AG04450 (cell line): ENCODE data around the gene TMEM131L. TPM values are rescaled to one million over a fixed set of nuclear protein-coding genes. Genes with fewer than 3 reads are reported as not detected.
A peak's percentile ranks its signal among the peaks of the same experiment; 100 is the strongest.

Experiments
- CTCF ChIA-PET: fragments of 300-600, 350-600 bp; formaldehyde crosslinking; extraction: SDS; loops from one replicate; lab custom pipeline; 2022; ENCODE audit warnings: antibody characterized with exemption, inconsistent platforms; lab: Charles Lee
- POLR2A ChIA-PET: fragments of 350-600 bp; formaldehyde crosslinking; extraction: SDS; loops from one replicate; lab custom pipeline; 2021; ENCODE audit warnings: antibody characterized with exemption, inconsistent platforms; lab: Yijun Ruan, JAX
- DNase-seq: peaks from one replicate; pipeline ENCODE4 v3.0.0-alpha.2; 2011; ENCODE audit warnings: low read depth, low spot score
- H3K27ac ChIP-seq: one replicate; pipeline ENCODE4 v1.5.1; 2012; ENCODE audit warnings: low read depth, low read length, control low read depth
- H3K27me3 ChIP-seq: one replicate; pipeline ENCODE4 v1.6.0; 2012; ENCODE audit warnings: low read length; ENCODE audit not compliant: control insufficient read depth, insufficient read depth
- H3K4me3 ChIP-seq: 2 replicates; pipeline ENCODE4 v1.5.1; 2011; ENCODE audit warnings: mild to moderate bottlenecking, low read depth, low read length, control low read depth
- H3K9me3 ChIP-seq: 2 replicates; pipeline ENCODE4 v1.5.1; 2012; ENCODE audit warnings: low read length; ENCODE audit not compliant: control insufficient read depth, insufficient read depth
- CTCF ChIP-seq: IDR thresholded peaks from 2 replicates; pipeline ENCODE4 v1.5.1; 2011; ENCODE audit warnings: low read depth, low read length, control low read depth, inconsistent platforms
- polyA plus RNA-seq: library from polyadenylated mRNA; depleted of rRNA; stranded (reverse); fragments of >200 nt; gene quantifications from 2 replicates; pipeline ENCODE4 v1.2.3, GENCODE V29; 2011

Gene TMEM131L
- polyA plus RNA-seq, 1 experiment, result 15.5 TPM

GRCh38 chr4:153541456-153542096, 75.4 kb downstream of the TMEM131L start:
- Histone ChIP-seq H3K4me3 (no peak overlapping the region), H3K27me3 (no peaks in the 10 kb centered on the region), H3K9me3 (no peaks in the 10 kb centered on the region), H3K27ac (peak overlapping the region; percentile 63)
- DNase-seq, result peak; percentile 78
- CTCF ChIA-PET, result interaction anchor here (0.7 to 2.4 kb wide), 6 partner anchors 10 to 55 kb away, joined by 3 to 21 read pairs (median 4); no protein-coding TSS in a partner anchor
- POLR2A ChIA-PET, result interaction anchor here (0.6 to 1.4 kb wide), 6 partner anchors 14 to 76 kb away, joined by 3 to 6 read pairs (median 3); partner anchors contain the start of gene TMEM131L
- peak; percentile 39 for TF ChIP-seq CTCF

GRCh38 chr4:153542131-153542530, 76.0 kb downstream of the TMEM131L start:
- Histone ChIP-seq H3K27me3 (no peaks in the 10 kb centered on the region), H3K27ac (peak overlapping the region; percentile 63), H3K4me3 (no peak overlapping the region), H3K9me3 (no peaks in the 10 kb centered on the region)
- ChIA-PET POLR2A (interaction anchor here (0.6 to 1.4 kb wide), 6 partner anchors 13 to 76 kb away, joined by 3 to 6 read pairs (median 3); partner anchors contain the start of gene TMEM131L), CTCF (interaction anchor here (0.7 to 2.4 kb wide), 5 partner anchors 11 to 32 kb away, joined by 3 to 21 read pairs (median 3); no protein-coding TSS in a partner anchor)
- TF ChIP-seq CTCF, result no peak
- DNase-seq, result no peak

GRCh38 chr4:153542834-153543233, 76.7 kb downstream of the TMEM131L start:
- ChIA-PET POLR2A (interaction anchor here (1.1 kb wide), 1 partner anchor 44 kb away, joined by 3 read pairs; no protein-coding TSS in a partner anchor), CTCF (interaction anchor here (0.5 to 1.1 kb wide), 2 partner anchors 10 to 199 kb away, joined by 4 to 6 read pairs; no protein-coding TSS in a partner anchor)
- no peak overlapping the region for H3K27ac ChIP-seq
- no peaks in the 10 kb centered on the region for H3K27me3 ChIP-seq
- no peak overlapping the region for H3K4me3 ChIP-seq
- H3K9me3 ChIP-seq, result no peaks in the 10 kb centered on the region
- no peak for DNase-seq
- no peak for TF ChIP-seq CTCF

GRCh38 chr4:153543351-153543750, 77.2 kb downstream of the TMEM131L start:
- no peak for TF ChIP-seq CTCF
- POLR2A ChIA-PET, result no interaction called here
- no peak for DNase-seq

GRCh38 chr4:153545822-153546221, 79.7 kb downstream of the TMEM131L start:
- Histone ChIP-seq H3K9me3 (no peaks in the 10 kb centered on the region), H3K27ac (no peak overlapping the region), H3K27me3 (no peaks in the 10 kb centered on the region), H3K4me3 (no peak overlapping the region)
- DNase-seq, result no peak
- CTCF ChIA-PET, result interaction anchor here (0.6 to 2.1 kb wide), 4 partner anchors 10 to 202 kb away, joined by 4 to 7 read pairs (median 6); partner anchors contain the start of gene MND1
- TF ChIP-seq CTCF, result no peak
- POLR2A ChIA-PET, result interaction anchor here (1.3 kb wide), 1 partner anchor 192 kb away, joined by 8 read pairs; no protein-coding TSS in a partner anchor

More at GRCh38 chr4:153543351-153543750, 77.2 kb downstream of the TMEM131L start:
- no peaks in the 10 kb centered on the region for H3K27me3 ChIP-seq
- CTCF ChIA-PET, result interaction anchor here (1.1 kb wide), 1 partner anchor 10 kb away, joined by 6 read pairs; no protein-coding TSS in a partner anchor
- H3K9me3 ChIP-seq, result no peaks in the 10 kb centered on the region
- no peak overlapping the region for H3K4me3 ChIP-seq
- no peak overlapping the region for H3K27ac ChIP-seq
